Endometrial microvascular endothelial cells (primary cell): Measurements from ENCODE around the gene LYZL2. TPM values are rescaled to one million over a fixed set of nuclear protein-coding genes. Genes with fewer than 3 reads are reported as not detected.
"Not testable (repeated sequence)": the region's sequence is repeated elsewhere in the genome, so short reads cannot be mapped to it uniquely, and the experiment has no call there.

Experiments
- in situ Hi-C: cut with HindIII; loops from 2 replicates; pipeline ENCODE4 v1.10.0; 2017; ENCODE audit warnings: low sequenced_read_pairs, low pct_unique_long_range_greater_than_20kb; ENCODE audit errors: inconsistent ontology term
- total RNA-seq: library from RNA; depleted of rRNA; stranded (reverse); fragments of >200 nt; gene quantifications from one replicate; pipeline ENCODE4 v1.2.3, GENCODE V29; 2015; ENCODE audit errors: inconsistent ontology term

The LYZL2 gene
- not detected for total RNA-seq

DNA sequence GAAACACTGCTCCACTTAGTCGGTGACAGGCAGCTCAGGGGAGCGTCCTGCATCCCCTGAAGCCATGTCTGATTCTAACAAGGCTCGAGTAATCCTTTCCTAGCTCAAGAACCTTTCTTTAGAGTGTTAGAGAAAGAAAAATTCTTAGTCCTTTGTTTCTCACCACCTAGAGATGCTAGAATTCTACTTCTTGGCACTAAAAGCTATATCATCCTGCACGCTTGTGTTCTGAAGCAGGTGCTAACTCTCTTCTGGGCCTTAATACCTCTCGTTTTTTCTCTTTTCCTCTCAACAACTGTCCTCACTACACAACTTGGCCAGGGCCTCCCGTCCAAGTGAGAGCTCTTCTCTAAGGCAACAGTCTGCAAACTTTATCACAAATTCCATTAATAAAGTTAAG lies at the start of gene LYZL2:
TSS of gene LYZL2 (minus strand) at position 101 of the 400 bp plus-strand sequence. CDS start 2,838 bp downstream, outside the sequence.
- in situ Hi-C loops: no loop called here

DNA sequence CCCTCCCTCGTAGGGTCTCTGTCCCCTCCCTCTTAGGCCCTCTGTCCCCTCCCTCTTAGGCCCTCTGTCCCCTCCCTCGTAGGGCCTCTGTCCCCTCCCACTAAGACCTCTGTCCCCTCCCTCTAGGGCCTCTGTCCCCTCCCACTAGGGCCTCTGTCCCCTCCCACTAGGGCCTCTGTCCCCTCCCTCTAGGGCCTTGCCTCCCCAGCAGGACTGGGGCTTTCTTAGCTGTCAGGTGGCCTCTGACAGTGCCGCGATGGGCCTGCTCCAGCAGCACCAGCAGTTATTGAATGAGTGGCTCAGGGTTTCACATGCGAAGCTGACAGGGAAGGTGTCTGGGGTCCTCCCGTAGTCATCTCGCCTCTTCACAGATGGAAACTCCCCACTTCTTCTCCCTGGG lies 48.1 kb upstream of the LYZL2 start:
- in situ Hi-C loops: not testable (repeated sequence)

DNA sequence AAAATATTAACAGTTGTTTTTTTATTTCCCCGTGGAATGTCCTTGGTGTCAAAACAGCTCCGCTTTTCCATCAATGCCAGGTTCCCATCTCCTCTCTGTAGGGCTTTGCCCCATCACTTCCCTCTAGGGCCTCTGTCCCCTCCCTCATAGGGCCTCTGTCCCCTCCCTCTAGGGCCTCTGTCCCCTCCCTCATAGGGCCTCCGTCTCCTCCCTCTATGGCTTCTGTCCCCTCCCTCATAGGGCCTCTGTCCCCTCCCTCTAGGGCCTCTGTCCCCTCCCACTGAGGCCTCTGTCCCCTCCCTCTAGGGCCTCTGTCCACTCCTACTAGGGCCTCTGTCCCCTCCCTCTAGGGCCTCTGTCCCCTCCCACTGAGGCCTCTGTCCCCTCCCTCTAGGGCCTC lies 47.6 kb upstream of the LYZL2 start:
- in situ Hi-C loops: not testable (repeated sequence)

DNA sequence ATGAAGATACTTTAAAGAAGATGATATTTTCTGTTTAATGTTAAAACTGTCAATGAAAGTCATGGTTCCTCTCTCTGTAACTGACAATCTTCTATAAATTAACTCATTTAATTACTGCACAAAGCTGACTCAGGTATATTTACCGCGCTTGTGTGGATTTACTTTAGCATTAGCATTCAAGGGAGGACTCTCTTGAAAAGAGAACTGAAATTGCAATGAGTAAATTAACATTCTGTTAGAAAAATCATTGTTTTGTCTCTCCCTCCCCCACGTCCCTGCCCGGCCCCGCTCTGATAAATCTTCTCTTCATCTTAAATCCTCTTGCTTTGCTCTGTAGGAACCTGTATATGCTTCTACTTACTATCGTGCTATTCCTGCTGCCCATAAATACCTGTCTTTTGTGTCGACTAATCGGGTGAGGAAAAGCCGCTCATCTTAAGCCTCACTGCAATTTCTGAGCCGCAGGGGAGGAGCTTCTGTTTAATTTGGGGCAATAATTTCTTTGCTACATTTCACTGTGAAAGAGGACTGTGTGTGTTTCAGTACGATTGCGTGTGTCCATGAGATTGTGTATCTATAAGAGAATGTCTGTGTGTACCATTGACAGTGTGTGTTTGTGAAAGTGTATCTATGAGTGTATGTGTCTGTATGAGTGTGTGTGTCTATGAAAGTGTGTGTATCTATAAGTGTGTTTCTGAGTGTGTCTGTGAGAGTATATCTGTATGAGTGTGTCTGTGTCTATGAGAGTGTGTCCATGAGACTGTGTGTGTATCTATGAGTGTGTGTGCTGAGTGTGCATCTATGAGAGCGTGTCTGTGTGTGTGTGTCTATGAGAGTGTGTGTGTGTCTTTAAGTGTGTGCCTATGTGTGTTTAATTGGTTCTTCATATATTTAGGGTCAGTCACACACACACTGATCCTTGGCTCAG lies 46.5 kb upstream of the LYZL2 start:
- in situ Hi-C loops: no loop called here

DNA sequence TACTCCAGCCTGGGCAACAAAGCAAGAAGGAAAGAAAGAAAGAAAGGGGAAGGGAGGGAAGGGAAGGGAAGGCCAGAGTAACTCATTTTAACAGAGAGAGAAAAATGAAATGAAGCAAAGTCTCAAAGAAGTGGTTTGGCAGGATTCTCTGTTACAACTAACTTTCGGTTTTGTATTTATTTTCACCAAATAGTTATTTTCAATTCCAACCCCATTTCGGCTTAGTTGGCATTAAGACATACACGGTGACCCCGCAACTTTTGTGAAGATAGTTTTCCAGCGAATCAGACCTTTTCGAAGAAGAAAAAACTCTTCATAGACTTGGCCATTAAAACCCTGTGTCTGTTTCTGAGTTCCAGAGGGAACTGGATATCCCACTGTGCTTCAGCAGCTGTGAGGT lies 45.2 kb upstream of the LYZL2 start:
- in situ Hi-C loops: no loop called here

DNA sequence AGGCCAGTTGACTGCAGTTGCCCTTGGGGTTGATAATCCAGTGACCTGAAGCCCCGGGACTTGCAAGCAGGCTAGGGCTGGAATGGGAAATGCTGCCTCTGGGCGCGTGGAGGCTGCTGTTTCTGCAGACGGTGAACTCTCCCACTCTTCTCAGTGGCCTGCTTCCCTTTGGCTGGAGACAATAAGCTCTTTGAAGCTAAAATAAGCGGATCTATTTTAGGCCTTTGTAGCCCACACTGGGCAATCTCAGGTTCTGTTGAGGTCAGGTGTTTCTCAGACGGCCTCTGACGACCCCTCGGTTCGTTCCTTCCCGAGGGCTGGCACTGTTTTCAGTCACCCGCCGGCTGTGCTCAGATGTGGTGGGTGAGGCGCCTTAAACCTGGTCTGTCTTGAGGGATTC lies 43.7 kb upstream of the LYZL2 start:
- in situ Hi-C loops: not testable (repeated sequence)

DNA sequence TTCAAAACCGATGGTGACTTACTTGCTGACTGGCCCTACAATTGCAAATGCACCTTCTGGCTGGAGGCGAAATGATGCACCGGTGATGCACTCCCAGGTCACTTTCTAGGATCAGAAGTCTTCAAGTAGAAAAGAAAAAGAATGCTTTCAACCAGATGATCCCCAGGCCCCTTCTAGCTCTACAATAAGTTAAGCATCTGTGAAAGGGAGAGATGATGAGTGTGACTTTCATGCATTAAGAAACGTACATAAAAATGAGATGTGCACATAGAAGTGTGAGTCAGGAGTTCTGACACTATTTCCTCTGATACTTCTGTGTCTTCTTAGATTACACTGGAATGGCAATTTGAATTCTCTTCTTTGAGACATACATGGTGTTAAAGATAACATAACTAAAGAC lies 42.8 kb upstream of the LYZL2 start:
- in situ Hi-C loops: not testable (repeated sequence)

DNA sequence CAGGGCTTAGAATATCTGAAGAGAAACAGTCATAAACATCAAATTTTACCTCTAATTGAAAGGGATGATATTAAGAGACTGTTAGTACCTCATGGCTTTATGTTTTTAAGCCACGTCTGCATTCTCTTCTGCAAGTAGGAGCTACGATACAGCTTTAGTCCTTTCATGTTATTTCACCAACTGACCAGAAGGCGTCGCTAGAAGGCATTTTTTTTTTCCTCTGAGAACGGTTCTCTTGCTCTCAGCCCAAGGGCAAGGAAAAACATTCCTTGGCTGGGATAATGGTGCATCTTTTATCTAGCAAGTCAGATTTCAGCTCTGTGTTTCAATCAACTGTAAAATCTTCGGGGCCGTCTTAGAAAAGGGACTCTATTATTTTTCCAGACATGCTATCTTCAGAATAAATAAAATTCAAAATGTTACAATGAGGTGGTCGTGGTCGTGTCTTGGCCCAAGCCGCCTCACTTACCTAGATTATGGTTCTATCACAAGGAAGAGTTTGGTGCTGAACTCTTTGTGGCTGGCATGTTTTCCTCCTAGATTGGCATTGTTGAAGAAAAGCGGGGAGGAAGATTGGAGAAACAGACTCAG lies 41.6 kb upstream of the LYZL2 start:
- in situ Hi-C loops: no loop called here

DNA sequence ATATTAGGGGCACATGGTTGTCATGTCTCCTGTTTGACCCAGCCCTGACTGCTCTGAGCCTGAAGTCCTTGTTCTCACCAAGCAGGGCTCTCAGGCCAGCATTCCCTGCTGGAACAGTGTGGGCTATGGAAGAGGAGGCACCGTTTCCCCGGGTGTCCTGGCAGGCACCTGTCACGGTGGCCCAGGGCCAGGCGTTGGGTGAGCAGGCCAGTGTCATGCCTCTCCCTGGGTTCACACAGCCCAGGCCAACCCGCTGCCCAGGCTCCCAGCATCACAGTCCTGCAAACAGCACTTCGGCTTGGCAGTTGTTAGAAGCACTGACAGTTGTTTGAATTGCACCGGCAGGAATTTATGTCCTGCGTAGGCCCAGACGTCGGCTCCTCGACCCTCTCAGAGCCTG lies 38.4 kb upstream of the LYZL2 start:
- in situ Hi-C loops: not testable (repeated sequence)

DNA sequence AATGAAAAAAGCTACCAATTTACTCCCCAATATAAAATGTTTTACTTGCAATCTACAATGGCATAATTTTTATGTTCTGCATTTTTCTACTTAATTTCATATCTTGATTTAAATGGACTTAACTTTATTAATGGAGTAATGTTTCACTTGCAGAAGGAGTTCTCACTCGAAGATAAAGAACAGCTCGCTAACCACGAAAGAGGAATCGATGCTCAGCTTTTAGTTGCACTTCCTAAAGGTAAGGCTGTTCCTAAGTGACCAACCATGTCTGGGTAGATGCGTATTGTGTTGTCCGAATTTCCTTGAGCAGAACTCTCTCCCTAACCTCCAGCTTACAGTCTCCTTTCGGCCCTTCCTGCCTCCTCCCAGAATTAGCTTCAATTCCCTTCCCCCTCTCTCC lies 33.9 kb upstream of the LYZL2 start:
- in situ Hi-C loops: not testable (repeated sequence)

DNA sequence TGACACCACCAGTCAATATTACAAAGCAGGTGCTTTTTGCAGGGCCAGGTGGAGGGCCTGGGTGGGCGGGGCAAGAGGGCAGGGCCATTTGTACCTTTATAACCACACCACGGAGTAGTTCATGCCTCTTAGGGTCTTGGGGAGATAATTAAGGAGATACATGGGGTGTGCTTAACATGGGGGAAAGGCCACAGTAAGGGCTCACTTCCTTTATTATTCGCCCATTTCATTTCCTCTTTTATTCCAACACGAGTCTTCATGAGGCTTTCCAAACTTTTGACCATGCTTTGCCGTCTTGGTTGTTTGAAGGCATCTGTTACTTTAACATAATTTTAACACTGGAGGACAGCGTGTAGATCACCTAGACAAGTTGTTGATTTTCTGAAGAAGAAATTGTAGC lies 33.3 kb upstream of the LYZL2 start:
- in situ Hi-C loops: no loop called here

DNA sequence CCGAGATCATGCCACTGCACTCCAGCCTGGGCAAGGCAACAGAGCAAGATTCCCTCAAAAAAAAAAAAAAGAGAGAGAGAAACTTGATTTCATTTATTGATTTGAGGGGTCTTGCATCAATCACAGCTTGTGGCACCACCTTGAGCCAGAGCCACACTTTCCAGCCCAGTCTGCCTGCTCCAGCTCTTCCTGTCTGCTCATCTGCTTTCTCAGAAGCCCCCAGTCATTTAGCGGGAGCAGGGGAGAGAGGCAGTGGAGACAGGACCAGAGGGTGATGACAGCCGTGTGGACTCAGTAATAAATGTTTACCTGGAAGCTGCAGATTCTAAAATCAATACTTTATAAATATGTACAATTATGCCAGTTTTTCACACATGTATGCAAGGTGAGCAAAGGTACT lies 30.8 kb upstream of the LYZL2 start:
- in situ Hi-C loops: not testable (repeated sequence)

DNA sequence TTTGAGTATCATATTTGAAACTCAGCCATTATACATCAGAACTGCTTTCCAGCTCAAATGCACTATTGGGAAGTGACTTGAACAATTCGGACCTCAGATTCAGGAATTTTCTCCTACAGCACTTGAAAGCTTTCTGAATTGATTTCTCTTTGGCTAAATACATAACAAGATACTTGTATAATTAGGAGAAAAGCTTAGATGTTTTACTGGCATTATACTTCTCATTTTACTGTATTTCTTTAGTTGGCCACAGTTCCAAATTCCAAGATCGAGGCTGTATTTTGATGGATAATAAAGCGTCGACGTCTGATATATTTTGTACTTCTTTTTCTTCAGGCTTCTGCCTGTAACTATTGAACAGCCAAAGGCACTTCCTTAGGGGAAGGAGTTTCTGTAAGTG lies 26.7 kb upstream of the LYZL2 start:
- in situ Hi-C loops: no loop called here

DNA sequence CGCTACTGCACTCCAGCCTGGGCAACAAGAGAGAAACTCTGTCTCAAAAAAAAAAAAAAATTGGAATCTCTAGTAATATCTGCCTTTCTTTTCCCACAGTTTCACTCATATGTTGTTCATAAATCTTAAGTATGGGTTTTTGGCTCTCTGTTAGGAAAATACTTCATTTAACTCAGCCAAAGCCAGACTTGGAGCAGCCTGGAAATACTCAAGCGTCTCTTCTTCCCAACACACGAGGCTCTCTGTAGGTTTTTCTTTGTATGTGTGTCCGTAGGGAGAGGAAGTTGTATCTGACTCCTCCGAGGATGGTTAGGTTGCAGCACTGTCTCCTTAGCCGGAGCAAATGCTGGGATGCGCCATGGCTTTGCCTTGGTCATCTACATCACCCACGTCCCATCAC lies 25.4 kb upstream of the LYZL2 start:
- in situ Hi-C loops: not testable (repeated sequence)

DNA sequence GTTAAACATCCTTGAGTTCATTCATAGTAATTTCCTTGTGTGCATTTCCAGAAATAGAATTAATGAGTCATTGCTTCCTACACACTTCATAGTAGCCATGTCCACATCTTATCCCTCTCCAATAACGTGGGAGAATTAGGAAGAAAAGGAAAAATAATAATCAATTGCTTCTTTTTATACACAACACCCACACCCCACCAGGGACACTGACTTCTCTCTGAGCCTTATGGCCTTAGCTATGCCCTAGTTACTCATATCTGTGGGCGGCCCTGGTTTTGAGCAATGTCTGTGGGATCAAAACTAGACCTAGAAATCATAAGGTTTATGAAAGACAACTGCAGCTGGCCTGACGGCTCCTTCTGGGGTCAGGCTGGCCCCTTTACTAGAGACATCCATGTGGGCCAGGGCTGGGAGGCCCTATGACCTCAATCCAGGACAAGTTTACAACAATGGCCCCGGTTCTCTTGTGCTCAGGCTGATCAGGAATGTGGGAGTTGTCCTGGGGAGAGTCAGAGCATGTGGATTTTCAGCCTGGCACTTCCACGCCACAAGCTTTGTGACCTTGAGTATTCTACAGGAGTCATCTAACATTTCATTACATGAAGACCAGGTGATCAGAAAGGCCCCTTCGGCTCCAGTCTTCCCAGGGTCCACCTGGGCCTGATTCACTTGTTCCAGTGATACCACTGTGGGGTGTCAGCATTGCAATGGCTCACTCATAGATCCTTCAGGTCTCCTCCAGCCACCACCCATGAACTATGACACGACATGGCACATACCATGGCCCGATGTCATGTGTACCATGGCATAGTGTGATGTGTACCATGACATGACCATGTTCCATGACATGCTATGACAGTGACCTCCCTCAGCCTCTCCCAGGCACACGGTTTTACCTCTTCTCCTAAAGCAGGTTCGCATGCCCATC lies 22.2 kb upstream of the LYZL2 start:
- in situ Hi-C loops: not testable (repeated sequence)

DNA sequence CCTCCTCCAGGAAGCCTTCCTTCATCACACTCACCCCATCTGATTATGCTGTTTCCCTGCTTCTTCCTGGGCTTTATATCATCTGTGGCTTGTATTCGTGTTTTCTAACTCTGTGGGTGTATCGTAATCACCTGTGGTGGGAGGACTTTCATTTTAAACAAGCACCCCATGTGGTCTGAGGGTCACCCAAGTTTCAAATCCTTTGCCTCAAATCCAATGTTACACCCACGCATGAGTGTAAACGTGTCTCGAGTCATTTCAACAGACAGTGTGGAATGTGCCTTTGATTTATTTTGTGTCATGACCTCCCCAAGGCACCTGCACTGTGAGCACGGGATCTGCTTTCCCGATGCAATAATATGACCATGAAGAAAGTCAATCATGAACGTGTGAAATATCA lies 17.5 kb upstream of the LYZL2 start:
- in situ Hi-C loops: no loop called here

DNA sequence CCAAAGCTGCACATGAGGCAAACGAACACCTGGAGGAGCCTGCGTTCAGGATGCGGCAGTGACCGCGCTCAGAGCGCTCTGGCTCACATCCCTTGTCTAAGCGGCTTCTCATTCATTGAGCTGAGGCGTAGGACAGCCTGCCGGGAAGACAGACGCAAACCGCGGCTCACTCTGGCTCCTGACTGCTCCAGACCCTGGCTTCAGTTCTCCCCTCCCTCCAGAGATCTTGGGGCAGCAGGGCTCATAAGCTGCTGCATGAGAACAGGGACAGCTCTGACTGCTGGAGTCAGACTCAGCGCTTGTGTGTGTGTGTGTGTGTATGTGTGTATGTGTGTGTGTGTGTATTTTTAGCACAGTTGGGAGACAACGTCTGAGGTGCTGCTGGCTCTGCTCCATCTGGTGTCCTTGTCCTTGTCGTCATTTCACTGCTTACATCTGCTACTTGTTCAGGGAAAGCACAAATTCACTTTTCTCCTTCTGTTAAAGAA lies 15.8 kb upstream of the LYZL2 start:
- in situ Hi-C loops: no loop called here

DNA sequence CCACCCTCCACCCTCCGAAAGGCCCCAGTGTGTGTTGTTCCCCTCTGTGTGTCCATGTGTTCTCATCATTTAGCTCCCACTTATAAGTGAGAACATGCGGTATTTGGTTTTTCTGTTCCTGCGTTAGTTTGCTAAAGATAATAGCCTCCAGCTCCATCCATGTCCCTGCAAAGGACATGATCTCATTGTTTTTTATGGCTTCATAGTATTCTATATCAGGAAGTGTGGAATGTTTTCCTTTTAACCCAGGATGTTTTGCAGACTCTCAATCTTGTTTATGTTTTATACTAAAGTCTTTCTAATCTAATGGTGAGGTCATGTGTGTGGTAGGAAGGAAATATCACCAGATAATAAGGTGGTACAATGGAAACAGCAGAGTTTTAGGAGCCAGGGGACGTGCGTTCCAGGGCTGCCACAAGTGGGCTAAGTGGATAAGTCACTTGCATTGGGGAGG lies 14.9 kb upstream of the LYZL2 start:
- in situ Hi-C loops: not testable (repeated sequence)

DNA sequence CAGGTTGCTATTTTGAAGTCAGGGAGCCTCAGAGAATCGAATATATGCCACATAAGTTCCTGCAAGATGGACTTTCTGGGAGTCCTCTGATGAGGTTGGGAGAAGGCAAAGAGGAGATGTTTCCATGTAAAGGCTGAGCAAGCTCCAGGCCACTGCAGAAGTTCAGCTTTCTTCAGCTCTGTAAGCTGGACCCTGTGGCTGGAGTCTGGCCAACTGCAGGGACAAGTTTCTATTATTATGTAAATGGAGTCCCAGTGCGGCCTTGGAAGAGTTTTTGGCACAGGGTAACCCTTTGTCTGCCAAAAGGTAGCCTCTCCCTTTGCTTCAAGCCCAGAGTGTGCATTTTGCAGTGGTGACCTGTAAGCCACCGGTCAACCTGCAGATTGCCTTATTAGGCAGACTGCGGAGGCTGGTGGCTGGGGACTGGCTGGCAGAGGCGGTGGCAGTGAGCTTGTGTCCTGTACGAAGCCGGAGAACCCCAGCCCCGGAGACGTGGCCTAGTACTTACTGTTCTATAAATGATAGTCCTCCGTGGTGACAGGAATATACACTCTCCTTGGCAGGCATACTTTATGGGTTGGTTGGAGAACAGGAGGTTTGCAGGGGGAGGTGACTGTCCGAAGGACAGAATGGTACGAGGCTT lies 14.1 kb upstream of the LYZL2 start:
- in situ Hi-C loops: not testable (repeated sequence)
